T-helper 1 cell (primary cell): ENCODE results near the gene B9D2.
"Not testable (repeated sequence)": the region's sequence is repeated elsewhere in the genome, so short reads cannot be mapped to it uniquely, and the experiment has no call there.

Experiments used
- DNase-seq, 5 donors: peaks; one replicate each; pipeline ENCODE4 v3.0.0-alpha.2; 2012 to 2020

Gene B9D2

DNA sequence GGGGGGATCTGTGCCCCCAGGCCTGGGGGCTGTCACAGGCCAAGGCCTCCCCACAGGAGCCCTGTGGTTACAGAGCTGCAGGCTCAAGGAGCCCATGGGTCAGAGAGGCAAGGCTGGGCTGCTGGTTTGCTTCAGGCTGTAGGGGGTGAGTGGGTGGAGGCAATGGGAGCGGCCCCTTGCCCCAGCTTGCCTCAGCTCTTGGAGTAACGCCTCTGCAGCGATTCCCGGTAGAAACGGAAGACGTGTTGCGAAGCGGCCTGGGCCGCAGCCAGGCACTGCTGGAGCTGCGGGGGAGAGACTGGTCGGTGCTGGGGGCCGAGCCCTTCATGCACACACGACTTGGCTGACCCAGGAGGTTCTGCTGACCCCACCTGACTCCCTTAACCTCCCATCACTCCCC lies 22.5 kb upstream of the B9D2 start:
- DNase-seq, result no peak

DNA sequence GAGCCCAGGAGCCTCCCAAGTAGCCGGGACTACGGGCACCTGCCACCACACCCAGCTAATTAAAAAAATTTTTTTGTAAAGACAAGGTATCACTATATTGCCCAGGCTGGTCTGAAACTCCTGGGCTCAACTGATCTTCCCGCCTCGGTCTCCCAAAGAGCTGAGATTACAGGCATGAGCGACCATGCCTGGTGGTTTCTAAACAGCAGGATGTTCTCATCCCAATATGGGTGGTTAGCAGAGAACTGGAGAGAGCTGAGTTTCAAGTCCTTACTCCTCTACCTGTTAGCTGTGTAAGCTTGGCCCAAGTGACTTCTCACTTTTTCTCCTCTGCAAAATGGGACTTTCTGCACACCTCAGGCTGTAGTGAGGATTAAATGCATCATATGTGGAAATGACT lies 20.4 kb upstream of the B9D2 start:
- no peak for DNase-seq

DNA sequence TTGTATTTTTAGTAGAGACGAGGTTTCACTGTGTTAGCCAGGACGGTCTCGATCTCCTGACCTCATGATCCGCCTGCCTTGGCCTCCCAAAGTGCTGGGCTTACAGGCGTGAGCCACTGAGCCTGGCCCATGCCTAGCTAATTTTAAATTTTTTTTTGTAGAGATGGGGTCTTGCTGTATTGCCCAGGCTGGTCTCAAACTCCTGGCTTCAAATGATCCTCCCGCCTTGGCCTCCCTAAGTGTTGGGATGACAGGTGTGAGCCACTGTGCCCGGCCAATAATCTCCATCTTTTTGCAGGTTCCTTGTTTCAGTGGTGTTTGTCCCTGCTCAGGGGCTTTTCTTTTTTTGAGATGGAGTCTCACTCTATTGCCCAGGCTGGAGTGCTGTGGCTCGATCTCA lies 17.6 kb upstream of the B9D2 start:
- DNase-seq, result not testable (repeated sequence)

DNA sequence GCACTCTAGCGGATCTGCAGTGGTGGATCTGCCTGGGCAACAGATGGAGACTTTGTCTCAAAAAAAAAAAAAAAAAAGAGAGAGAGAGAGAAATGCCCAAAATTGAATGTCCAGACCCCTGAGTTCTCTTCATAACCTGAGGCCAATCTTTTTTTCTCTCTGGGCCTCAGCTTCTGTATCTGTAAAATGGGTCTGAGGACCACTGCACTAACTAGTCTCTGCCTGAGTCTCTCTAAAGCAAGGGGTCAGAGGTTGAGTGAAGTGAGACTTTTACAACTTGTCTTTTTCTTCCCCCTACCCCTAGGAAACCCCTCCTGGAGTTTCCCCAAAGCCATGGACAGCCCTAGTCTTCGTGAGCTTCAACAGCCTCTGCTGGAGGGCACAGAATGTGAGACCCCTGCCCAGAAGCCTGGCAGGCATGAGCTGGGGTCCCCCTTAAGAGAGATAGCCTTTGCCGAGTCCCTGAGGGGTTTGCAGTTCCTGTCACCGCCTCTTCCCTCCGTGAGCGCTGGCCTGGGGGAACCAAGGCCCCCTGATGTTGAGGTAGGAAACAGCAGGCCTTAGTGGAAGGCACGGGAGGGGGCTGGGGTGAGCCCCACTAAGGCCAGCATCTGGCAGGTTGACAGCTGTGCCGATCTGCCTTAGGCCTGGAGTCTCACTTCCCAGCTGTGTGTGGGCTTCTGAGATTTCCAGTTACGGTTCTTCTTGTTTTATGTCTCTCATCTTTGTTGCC lies 14.2 kb upstream of the B9D2 start:
- DNase-seq, result no peak

DNA sequence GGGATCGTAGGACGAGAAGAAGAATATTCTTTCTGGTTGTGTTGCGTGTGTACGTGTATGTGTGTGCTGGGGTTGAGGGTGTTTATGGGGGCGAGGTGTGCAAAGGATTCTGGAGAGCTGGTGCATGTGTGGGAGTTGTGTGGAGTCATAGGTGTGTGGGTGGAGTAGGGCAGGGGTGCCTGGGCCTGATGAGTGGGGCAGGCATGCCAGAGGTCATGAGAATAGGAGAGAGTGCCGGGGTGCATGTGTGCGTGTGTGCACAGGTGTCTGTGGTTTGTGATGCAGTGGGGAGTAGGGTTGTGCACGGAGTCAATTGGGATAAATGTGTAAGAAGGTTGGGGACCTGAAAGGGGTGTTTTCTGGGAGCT lies 13.0 kb upstream of the B9D2 start:
- no peak for DNase-seq

DNA sequence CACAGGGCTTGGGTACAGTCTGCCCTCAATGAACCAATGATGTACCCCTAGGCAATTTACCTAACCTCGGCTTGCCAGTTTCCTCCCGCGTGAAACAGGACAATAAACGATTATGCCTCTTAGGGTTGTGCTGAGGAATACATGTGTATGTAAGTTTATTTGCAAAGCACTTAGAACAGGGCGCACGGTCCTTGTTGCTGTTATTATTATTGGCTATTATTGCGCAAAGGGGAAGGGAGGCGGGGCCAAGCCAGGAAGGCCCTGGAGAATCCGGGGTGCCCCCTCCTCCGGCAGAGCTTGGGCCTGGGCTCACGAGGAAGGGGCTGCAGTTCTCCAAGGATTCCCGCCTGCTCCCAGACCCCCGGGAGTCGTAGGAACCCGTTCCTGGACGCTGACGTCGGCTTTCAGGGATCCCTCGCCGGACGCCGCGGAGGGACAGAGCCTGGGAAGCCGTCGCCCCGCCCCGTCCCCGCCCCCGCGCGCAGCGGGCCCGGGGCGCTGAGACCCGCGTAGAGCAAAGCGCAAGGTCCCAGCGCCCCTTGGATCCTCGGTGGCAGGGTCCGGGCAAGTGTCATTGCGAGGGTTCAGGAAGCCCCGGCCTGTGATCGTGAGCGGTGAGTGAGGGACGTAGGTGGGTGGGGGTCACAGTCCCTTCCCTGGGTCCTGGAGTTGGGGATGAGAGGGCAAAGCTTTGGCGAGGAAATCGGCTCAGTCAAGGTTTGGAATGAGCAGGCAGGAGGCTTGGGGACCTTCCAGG lies 12.5 kb upstream of the B9D2 start, which contains the start of gene TMEM91:
Gene TMEM91 (plus strand): TSS at position 293 of the 757 bp plus-strand sequence. CDS start 1,777 bp downstream, outside the sequence.
- peak in 1 of 5 donors; percentile 14 for DNase-seq

DNA sequence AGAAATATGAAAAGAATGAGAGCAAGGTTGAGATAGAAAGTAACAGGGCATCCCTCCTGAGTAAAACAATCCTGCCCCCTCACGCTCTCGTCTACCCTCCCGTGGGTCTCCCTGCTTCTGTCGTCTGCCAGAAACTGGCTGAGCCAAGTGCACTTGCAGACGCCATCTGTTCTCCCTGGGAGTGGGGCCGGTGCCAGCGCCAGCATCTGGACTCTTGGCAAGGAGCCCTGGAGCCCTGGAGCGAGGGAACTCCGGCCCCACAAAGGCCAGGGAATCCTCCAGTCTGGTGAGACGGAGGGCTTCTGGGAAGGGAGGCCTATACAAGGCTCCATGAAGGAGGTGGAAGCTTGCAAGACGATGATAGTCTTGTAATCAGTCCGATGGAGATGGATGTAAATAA lies 10.0 kb upstream of the B9D2 start:
- DNase-seq, result no peak

DNA sequence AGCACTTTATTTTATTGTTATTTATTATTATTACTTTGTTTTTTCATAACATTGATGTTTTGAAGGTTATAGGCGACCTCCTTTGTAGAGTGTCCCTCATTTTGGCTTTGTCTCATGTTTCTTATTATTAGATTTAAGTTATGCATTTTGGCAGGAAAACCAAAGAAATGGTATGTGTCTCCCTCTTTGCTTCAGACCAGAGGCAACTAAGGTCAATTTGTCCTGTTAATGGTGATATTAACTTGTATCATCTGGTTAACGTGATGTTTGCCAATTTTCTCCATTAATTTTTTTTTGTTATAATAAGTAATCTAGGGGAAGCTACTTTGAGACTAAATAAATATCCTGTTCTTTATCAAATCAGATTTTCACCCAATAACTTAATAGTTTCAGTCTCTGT lies 8.6 kb upstream of the B9D2 start:
- DNase-seq, result no peak

DNA sequence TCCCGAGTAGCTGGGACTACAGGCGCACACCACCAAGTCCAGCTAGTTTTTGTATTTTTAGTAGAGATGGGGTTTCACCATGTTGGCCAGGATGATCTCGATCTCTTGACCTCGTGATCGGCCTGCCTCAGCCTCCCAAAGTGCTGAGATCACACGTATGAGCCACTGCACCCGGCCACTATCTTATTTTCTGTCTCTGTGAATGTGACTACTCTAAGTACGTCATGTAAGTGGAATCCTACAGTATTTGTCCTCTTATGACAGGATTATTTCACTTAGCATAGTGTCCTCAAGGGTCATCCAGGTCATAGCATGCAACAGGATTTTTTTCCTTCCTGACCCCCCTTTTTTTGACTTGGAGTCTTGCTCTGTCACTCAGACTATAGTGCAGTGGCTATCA lies 7.6 kb upstream of the B9D2 start:
- DNase-seq, result no peak

DNA sequence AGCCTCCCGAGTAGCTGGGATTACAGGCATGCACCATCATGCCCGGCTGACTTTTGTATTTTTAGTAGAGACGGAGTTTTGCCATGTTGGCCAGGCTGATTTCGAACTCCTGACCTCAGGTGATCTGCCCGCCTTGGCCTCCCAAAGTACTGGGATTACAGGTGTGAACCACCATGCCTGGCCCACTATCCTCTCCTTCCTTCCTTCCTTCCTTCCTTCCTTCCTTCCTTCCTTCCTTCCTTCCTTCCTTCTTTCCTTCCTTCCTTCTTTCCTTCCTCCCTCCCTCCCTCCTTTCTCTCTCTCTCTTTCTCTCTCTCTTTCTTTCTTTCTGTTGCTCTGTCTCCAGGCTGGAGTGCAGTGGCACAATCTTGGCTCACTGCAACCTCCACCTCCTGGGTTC lies 7.2 kb upstream of the B9D2 start:
- not testable (repeated sequence) for DNase-seq

DNA sequence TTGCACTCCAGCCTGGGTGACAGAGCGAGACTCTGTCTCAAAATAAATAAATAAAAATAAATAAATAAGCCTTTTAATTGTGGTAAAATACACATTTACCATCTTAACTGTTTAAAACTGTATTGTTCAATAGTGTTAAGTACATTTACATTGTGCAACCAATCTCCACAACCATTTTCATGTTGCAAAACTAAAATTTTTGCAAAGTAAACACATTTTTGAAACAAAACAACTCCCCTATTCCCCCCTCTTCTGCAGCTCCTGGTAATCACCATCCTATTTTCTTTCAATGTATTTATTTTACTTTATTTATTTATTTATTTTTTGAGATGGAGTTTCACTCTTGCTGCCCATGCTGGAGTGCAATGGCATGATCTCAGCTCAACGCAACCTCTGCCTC lies 5.8 kb upstream of the B9D2 start:
- DNase-seq, result no peak

DNA sequence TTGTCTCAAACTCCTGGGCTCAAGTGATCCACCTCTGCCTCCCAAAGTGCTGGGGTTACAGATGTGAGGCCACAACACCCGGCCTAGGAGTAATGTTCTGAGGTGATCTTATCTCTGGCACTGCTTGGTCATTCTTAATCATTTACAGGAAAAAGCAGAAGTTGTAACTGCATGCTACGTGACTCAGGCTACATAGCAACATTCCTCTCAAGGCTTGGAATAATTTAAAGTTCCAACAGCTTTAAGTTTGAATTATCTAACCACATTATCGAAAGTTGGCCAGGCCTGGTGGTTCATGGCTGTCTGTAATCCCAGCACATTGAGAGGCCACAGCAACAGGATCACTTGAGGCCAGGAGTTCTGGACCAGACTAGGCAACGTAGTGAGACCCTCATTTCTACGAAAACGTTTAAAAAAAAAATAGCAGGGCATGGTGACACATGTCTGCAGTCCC lies 3.9 kb upstream of the B9D2 start:
- no peak for DNase-seq

DNA sequence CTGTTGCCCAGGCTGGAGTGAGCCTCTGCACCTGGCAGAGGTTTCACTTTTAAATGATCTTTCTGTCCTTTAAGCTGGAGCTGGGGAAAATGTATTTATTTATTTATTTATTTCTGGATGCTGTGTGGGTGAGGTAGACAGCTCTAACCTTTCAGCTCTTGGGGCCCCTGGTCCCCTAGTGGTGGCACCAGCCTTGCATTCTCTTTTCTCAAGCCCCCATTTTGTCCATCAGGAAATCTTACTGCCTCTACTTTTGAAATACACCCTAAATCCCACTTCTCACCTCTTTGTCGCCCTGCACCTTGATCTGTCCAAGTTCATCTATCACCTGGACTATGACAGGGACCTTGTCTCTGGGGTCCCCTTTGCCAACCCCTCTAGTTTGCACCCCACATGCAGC lies 2.1 kb upstream of the B9D2 start:
- DNase-seq, result no peak

DNA sequence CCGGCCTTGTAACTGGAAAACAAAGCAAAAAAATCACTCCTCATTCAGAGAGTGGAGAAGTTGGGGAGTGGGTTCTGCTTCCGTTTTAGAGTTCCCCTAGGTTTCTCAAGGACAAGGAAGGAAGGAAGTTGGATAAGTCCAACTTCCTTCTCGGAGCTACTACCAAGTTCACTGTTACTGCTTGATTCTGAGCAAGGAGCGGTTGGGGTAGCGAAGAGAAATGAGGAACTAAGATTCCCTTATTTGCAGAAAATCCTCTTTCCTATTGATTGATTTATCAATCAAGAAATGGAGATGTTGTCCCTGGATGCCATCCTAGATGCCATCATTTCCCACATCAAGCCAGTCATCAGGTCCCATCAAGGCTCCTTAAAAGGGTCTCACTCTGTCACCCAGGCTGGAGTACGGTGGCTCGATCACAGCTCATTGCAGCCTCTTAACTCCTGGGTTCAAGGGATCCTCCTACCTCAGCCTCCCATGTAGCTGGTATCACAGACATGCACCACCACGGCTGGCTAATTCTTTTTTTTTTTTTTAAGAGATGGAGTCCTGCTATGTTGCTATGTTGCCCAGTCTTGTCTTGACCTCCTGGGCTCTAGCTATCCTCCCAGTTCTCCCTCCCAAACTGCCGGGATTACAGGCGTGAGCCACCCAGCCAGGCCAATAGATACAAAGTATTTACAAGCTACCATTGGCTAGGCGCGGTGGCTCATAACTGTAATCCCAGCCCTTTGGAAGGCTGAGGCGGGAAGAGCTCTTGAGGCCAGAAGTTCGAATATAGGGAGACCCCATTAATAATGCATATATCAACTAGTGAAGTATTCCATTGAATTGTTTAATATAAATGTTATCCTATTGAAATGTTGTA lies 809 bp upstream of the B9D2 start:
- DNase-seq, result no peak

DNA sequence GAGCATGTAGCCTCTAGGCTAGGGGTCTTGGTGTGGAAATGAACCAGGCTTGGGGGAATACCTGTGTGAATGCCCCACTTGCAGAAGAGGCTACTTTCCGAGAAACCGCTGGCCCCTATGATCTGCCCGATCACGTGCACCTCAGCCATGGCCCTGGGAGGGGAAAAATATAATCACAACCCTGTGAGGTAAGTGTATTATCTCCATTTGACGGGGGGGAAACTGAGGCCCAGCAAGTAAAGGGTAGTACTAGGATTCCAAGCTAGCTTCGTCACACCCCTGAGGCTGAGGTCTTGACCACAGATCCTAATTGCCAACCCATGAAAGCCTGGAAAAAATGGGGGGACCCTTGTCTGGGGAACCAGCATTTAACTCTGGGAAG lies 587 bp downstream of the B9D2 start:
- no peak for DNase-seq

DNA sequence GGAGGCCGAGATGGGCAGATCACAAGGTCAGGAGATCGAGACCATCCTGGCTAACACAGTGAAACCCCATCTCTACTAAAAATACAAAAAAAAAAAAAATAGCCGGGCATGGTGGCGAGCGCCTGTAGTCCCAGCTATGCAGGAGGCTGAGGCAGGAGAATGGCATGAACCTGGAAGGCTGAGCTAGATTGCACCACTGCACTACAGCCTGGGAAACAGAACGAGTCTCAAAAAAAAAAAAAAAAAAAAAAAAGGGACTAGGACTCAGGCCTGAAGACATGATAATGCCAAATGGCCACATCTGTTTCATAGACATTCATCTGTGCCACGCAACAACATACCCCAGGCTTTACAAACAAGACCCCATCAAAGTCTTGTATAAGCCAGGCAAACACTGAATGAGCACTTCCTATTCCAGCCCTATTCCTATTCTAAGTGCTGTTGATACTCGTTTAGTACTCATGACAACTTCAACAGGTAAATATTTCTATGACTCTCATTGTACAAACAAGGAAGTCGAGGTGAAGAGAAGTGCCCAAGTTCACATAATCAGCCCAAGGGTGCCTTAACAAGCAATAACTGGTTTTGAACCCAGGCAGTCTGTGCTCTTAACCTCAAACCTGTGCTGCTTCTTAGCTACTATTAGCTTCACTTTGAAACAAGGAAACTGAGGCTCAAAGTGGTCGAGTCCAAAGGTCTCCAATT lies 1.7 kb downstream of the B9D2 start:
- no peak for DNase-seq

DNA sequence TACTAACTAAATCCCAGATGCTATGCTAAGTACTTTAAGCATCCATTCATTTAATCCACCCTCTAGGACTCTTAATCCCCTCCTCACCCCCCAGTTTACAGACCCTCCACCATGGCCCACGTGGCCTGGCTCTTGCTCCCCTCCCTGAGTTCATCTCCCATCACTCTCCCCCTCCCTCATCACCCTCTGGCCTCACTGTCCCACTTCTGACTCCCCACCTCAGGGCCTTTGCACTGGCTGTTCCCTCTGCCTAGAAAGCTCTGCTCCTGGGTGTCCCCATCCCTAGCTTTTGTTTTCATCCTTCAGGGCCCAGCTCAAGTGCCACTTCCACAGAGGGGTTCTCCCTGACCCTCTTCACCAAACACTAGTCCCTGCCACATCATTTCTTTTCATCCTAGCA lies 4.2 kb downstream of the B9D2 start:
- no peak for DNase-seq

DNA sequence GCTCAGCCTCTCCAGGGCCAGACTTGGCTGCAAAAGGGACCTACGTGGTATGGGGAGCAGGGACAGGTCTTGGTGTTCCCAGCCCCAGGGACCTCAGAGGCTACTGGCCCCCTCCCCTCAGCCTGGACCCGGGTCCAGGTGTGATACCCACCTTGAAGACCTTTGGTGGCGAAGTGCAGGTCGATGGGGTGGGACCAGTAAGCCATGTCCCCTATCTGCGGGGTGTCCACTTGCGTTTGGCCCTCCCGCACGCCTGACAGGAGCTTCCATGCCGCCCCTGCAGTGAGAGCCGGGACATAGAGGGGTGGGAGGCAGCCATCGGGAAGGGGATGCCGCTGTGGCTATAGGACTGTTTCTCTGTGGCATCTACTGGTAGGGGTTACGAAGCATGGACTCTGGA lies 6.2 kb downstream of the B9D2 start:
- no peak for DNase-seq

DNA sequence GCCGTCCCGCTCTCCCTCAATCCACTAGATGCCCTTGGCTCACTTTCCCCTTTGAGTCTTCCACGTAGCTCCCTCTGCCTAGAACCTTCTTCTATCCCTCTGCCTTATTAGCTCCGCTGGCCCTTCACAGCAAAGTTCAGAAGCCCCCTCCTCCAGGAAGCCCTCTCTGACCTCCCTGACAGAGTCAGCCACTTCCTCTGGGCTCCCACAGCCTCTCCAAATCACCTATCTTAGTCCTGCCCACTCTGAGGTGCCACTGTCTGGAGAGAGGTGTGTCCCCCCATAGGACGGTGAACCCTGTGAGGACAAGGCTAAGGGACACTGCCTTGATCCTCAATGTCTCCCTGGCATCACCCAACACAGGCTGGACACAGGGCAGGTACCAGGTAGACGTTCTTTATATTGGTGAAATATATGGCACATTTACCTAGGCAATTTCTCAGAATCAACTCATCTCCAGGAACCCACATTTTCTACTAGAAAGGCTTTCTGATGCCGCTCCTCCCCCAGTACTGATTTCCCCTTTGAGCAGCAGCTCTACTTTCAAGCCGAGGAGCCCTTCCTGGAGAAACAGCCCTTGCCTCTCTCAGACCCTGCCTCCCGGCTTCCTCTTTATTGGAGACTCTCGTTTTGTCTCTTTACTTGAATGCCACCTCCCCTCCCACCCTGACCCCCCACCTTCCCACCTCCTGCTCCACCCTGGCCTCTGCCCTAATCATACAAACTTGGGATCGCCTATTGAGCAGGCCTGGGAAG lies 6.8 kb downstream of the B9D2 start:
- DNase-seq, result peak in 1 of 5 donors; percentile 50

DNA sequence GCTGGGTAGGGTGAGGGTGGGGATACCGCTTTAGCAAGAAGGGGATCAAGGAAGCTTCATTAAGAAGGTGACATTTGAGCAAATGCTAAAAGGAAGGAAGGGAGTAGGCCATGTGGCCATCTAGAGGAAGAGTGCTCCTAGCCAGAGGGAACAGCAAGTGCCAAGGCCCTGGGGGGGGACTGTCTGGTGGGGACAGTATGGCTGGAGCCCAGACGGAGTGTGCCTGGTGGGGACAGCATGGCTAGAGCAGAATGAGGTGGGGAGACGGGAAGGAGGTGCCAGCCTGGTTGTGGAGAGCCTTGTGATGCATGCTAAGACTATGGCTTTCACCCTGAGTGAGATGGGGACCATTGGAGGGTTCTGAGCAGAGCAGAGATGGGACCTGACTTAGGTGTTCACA lies 8.1 kb downstream of the B9D2 start:
- no peak for DNase-seq

DNA sequence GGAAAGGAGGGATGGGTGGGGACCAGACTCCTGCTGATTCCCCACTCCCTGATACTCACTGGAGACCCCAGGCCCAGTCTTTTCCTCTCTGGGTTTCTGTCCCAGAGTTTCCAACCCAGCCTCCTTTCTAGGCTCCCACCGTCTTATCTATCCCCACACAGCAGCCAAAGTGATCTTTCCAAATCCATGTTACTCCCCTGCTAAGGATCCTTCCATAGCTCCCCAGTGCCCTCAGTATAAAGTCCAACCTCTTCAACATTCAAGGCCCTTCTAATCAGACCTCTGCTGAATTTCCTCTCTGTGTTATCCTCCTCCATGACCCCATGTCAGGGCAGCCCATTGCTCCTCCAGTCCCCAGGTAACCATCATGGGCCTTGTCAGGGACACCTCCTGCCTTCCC lies 8.9 kb downstream of the B9D2 start:
- no peak for DNase-seq

DNA sequence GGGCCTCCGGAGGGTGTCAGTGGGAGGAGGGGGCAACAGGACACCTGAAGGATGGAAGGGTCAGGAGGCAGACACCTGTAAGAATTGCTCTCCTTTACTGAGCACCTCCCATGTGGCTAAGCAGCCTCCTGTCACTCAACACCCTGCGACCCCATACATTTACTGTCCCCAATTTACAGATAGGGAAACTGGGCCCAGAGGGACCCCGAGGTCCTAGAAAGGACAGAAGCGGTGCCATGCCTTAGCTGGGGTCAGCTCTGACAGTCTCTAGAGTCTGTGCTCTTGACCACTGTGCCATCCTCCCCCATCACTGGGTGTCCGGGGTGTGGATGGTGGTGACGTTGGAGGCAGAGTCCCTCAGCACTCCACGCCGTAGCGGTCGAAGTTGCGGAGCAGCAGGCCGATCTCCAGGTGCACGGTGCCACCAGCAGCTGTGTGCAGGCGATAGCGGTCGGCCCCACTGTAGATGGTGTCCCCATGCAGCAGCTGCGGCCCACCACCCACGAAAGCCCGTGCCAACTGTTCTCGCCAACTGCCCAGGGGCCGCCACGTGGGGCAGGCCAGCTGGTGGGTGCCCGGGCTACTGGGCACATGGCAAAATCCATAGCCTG lies 9.5 kb downstream of the B9D2 start:
- no peak for DNase-seq
